Dermis blood vessel endothelial cell (primary cell): ENCODE data around the gene C1R. TPM values are rescaled to one million over a fixed set of nuclear protein-coding genes. Genes with fewer than 3 reads are reported as not detected.
"Not testable (repeated sequence)": the region's sequence is repeated elsewhere in the genome, so short reads cannot be mapped to it uniquely, and the experiment has no call there.

Source experiments
- DNase-seq: peaks from one replicate; pipeline ENCODE4 v3.0.0; 2010
- total RNA-seq: library from RNA; depleted of rRNA; stranded (reverse); fragments of >200 nt; gene quantifications from 2 replicates; pipeline ENCODE4 v1.2.3, GENCODE V29; 2014

Gene C1R
- total RNA-seq, 1 donor from 2014 or later: 2.0 TPM

DNA sequence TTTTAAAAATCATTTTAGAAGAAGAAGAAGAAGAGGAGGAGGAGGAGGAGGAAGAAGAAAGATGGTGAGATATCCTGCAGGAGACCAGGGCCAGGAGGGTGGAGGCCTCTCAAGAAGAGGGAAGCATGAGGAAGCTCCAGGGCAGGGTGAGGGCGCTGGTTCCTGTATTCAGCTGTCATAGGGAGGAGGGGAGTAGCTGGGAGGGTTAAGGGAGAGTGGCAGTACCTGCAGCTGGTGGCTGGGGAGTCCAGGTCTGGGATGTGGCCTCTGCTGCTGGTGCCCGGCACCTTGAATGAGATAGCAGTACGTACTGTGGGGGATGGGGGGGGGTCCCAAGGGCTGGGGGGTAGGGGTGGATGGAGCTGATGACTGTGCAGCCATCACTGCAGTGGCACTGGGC is 26.6 kb upstream of the C1R start:
- DNase-seq: no peak

DNA sequence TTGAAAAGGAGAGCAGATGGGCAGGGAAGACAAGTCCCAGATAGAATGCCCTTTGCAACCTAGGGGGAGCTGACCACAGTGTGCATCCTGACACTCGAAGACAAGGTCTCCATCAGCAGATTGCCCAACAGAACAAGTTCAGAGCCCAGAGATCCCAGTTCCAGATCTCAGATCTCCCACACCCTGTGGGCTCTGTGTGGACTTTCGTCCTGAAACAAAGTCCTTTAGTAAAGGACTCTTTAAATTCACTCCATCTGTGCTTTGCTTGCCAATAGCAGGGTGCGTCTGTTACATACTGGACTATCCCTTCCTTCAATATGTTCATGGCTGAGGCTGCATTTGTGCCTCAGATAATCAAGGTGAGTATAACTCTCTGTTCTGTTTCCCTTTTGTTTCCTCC is 25.4 kb upstream of the C1R start:
- DNase-seq: no peak

DNA sequence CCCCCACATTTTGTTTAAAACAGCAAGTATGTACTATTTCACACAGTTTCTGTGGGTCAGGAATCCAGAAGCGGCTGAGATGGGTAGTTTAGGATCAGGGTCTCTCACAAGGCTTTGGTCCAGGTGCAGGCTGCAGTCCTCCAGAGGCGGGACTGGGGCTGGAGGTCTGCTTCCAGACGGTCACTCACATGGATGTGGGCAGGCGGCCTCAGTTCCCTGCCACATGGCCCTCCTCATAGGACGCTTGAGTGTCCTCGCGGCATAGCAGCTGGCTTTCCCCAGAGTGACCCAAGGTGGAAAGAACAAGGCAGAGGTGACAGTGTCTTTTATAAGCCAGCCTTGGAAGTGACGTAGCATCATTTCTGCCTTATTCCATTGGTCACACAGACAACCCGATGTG is 24.7 kb upstream of the C1R start:
- no peak for DNase-seq

DNA sequence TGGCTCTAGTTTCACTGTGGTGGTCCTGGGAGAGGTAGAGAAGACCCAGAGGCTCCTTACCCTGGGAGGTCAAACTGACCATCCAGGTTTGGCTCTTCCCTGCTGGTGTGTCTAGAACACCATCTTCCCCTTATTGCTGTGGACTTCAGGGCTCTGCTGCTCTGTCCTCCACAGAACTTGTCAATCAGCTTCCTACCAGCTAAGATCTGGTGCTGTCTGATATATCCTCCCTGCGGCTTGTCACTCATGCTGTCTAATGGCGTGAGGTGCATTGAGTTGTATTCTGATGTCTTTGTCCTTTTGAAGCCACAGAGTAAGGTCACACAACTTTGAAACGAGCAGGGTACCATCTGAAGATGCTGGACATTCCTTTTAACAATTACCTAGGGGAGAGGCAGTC is 24.0 kb upstream of the C1R start:
- DNase-seq: no peak

DNA sequence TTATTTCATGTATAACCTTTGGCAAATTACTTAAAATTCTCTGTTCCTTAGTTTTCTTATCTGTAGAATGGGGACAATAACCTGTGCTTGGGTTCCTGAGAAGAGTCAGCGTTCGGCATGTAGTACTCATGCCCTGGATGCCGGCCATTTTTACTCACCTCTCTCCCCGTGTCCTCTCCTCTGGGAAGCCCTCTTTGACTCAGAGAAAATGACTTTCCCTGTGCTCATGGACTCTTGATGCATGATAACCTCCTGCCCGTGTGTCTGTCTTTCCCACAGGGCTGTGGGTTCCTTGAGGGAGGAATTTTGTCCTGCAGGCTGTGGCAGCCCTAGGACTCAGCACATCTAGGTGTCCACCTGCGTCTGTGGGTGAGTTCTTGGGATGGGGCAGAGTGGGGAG is 22.6 kb upstream of the C1R start:
- no peak for DNase-seq

DNA sequence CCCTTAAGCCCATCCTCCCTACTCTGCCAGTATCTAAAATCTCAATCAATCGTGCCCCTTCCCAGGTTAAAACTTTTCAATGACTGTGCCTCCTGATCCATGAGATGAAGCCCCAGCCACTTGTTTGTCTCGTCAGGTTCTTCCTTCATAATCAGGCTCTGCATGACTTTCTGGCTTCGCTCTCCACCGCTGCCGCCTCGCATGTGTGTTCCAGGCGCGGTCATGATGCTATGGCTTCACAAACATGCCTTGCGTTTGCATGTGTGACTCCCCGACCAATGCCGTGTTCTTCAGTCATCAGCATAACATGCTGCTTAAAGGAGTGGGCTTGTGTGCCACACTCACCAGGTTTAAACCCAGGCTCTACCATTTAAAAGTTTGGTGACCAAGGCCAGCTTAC is 21.8 kb upstream of the C1R start:
- DNase-seq: no peak

DNA sequence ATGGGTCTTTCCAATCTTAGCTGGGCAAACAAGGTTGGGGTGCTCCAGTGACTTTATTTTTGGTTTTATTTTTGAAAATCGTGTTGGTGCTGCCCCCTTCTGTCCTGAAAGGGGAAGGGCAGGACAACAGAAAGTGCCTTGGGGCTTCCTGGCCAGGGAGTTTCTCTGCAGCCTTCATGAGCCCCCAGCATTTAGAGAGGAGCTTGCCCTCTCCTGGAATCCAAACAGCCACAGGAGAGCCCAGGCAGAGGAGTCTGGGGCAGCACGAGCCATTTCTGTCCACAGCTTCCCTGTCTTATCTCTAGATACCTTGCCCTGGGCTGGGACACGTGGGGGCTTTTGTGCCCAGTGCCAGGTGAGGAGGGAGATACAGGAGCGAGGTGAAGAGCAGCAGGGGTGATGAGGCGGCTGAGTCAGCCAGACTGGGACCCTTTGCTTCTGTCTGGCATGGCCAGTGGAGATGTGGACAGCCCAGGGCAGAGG is 21.2 kb upstream of the C1R start:
- peak; percentile 62 for DNase-seq

DNA sequence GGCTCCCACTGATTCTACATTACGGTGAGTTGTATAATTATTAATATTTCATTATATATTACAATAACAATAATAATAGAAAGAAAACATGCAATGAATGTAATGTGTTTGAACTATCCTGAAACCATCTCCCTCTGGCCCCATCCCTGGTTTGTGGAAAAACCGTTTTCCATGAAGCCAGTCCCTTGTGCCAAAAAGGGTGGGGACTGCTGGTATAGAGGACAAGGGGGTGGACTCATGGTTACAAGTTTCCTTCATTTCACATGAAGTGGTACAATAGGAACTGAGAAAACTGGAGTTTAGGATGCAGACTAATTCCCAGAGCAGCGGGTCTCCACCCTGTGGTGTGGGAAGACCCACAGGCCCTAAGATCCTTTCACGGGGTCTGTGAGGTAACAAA is 19.8 kb upstream of the C1R start:
- no peak for DNase-seq

DNA sequence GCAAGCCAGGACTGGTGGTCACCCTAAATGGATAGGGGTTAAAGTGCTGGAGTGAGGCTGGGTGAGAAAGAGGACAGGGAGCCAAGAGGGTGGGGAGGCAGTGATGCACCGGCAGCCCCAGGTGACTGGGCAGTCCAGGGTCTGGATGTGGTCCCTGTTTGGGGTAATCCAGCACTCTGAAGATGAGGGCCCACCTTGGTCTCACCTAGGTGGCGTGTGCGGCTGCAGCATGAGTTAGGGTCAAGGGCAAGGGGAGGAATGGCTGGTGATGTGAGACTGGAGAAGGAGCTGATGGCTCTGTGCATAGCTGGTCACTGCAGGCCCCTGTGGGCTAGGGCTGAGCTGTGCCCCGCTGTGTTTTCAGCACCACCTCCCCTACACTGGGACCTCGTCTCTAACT is 18.4 kb upstream of the C1R start:
- no peak for DNase-seq

DNA sequence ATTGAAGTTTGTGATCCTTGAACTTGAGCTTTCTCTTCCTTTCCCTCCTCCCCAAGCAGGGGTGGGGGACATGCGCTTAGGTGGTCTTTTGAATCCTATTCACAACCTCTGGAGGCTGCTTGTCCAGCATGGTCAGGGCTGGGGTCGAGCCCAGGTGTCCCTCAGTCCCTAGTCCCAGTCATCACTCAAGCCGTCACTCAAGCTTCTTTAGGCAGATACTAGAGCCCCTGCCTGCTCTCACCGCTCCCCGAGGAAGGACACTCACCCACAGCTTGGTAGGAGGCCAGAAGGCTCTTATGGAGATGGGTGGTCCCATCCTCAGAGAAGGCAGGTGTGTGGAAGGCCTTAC is 17.3 kb upstream of the C1R start:
- DNase-seq: no peak

DNA sequence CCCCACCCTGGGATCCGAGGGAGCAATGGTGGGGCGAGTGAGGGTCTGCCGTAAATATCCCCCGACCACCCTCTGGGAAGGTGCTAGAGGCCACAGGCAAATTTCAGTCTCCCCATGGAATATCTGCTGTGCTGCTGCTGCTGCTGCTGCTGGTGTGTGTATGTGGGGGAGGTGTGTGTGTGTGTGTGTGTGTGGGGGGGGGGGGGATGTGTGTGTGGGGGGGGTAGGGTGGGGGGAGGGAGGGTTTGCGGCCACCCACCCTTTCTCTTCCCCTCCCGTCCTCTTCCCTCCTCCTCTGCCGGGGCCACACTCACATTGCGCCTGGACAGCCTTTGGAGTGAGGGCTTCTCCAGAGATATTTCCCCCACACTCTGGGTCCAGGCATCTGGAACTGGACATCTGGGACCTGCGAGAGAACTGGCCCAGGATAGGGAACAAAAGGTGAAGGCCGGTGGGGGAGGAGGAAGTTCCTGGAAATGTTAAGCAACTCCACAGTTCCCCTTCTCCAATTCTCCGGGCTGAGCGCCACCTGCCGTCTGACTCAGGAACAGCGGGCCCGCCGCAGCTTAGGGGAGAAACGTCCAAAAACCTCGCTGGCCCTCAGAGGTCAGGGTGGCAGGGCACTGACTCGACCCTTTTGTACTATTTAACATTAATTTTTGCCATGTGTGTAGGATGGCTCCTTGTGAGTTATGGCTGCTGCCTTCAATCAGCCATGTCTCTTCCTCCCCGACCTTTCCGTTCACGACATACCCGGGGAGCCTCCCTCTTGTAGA is 16.7 kb upstream of the C1R start, which contains the start of gene C1RL:
C1RL (minus strand) TSS at position 419 of the 776 bp plus-strand sequence; CDS start at position 385, 34 bp downstream.
- peak; percentile 82 for DNase-seq

DNA sequence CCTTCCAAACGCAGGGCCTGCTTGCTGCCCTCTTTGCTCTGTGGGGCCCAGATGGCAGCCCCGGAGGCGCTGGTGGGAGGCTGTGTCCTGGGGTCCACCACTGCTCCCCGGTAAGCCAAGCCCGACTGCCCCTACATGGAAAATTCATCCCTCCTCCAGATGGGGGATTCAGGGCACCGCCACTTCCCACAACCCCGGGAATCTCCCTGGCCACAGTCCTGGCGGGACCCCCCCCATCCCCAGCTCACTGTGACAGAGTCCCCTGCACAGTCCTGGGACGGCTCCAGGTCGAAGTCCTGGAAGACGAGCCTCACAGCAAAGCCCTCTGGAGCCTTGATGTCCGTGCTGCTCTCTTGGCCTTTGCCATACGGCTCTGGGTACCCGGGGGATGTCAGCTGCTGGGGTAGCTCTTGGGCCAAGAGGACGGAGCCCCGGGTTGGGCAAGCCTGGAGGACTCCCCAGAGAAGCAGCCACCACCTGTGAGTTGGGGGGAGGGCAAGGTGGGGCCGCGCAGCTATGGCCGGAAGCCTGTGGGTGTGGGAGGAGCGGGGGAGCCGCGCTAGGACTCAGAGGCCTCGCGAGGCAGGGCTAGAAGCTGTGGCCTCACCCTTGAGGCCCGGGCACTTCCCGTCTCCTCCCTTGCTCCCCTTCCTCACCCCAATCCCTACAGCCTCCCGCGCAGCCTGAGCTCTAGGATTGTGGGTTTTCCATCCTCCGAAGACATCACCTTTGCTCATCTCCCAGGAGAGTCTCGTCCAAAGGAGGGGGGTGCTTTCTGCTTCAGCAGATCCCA is 16.0 kb upstream of the C1R start:
- peak; percentile 64 for DNase-seq

DNA sequence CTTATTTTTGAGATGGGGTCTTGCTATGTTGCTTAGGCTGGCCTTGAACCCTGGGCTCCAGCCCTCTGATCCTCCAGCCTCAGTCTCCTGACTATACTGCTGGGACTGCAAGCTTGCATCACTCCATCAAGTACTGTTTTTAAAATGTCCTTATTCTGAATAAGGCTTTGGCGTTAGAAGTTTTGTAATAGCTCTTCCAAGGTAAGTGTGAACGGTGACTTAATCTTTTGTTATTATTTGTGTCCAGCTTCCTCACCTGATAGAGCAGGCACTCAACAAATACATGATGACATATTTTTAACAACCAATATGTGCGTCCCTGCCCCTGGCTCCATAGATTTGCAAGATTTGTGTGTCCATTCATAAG is 15.4 kb upstream of the C1R start:
- no peak for DNase-seq

DNA sequence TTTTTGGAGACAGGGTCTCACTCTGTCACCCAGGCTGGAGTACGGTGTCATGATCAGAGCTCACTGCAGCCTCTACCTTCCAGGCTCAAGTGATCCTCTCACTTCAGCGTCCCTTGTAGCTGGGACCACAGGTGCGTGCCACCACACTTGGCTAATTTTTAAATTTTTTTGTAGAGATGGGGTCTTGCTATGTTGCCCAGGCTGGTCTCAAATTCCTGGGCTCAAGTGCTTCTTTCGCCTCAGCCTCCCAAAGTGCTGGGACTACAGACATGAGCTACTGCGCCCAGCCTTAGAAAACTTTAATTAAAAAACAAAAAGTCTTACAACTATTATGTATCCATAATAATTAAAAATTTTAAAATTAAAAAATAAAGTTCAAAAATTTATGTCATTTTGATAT is 14.9 kb upstream of the C1R start:
- not testable (repeated sequence) for DNase-seq

DNA sequence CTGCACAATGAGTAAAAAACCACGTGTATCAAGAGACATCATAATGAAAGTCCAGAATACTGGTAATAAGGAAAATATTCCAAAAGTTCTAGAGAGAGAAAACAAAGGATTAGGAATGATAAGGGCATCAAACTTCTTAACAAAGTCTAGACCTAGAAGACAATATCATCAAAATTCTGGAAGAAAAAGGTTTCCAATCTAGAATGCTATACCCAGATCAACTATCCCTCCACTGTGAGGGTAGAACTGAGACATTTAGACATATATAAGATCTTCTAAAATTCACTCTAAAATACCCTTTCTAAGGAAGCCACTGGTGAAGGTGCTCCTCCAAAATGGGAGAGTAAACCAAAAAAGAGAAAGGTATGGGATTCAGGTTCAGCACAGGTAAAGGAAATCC is 13.8 kb upstream of the C1R start:
- DNase-seq: no peak

DNA sequence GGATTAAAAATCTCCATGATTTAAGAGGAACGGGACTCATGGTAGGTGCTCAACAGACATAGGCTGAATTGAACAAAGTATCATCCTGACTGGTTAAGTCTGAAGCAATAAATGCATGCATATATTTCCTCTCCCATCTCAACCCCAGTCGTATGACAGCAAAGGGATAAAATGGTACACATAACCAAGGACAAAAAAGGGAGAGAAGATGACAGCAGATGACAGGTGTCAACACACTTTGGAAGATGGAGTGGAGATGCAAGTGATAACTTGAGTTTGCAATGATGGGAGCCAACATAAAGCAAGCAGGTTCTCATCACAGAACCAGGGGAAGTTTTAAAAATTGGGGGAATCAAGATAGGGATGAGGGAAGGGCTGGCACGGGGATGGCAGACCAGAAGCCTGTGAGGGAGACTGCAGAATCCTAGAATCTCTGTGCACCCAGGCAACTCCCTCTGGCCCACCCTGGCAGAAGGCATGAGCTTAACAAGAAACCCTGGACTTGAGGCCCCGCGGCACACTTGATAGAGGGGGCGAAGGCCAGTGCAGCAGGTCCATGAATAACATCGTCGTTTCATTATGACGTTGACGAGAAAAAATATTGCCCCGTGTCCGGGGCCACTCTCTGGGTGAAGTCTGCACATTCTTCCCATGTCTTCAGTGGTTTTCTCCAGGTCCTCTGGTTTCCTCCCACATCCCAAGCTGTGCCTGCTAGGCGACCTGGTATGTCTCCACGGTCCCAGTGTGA is 11.8 kb upstream of the C1R start:
- no peak for DNase-seq

DNA sequence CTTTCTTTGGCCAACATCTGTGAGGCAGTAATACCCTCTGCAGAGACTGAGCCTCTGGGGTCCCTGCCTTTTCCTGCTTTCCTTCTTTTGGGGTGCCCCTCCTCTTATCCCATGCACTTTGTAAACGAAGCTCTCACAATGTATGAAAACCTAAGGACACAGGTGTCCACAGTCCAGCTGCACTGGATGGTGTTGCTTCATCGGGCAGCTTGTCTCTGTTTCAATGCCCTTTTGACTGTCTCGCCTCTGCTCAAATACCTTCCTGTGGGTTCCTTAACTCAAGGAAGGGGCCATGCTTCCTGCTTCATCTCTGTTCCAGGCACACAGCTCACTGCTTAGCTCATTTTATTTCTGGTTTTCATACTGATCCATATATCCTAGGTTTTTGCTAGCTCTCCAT is 10.3 kb upstream of the C1R start:
- DNase-seq: no peak

DNA sequence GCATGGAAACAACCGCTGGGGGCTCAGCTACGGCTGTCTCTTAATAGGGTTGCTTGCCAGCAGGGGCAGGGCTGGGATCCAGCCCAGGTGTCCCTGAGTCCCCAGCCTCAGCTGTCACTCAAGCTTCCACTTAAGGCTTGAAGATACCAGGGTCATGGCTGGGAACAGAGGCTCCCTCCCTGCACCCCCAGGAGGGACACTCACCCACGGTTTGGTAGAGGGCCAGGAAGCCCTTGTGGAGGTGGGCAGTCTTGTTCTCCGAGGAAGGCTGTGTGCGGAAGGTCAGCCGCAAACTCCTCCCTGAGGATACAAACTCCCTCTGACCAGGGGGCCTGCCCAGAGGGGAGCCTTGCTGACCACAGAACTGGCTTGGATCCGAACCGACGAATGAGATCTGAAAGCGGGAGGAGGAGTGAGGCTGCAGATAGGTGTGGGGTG is 9.5 kb upstream of the C1R start:
- no peak for DNase-seq

DNA sequence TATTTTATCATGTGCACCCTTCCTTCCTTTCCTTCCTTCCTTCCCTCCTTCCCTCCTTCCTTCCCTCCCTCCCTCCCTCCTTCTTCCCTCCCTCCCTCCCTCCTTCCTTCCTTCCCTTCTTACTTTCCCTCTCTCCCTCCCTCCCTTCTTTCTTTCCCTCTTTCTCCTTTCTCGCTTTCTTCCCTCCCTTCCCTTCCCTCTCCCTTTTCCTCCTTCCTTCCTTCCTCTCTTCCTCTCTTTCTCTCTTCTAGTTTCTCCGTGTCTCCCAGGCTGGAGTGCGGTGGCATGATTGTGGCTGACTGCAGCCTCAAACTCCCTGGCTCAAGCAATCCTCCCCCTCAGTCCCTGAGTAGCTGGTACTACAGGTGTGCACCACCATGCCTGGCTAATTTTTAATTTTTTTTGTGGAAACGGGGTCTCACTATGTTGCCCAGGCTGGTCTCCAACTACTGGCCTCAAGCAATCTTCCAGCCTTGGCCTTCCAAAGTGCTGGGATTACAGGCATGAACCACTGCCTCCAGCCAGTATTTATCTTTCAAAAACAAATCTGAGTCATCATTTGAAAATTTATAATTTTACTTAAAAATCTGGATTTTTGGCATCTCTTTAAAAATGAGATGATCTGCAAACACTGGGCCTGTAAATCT is 8.9 kb upstream of the C1R start:
- no peak for DNase-seq

DNA sequence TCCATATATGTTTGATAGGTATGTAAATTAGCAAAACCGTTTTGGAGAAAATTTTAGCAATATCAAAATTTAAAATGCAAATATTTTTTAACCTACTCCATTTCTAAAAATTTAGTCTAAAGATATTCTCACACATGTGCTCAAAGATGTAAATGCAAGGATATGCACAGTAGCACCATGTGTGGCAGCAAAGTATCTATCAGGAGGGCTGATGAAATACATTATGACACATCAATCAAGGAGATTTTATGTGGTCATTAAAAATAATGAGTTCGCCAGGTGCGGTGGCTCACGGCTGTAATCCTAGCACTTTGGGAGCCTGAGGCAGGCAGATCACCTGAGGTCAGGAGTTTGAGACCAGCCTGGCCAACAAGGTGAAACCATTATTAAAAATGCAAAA is 8.0 kb upstream of the C1R start:
- DNase-seq: no peak

DNA sequence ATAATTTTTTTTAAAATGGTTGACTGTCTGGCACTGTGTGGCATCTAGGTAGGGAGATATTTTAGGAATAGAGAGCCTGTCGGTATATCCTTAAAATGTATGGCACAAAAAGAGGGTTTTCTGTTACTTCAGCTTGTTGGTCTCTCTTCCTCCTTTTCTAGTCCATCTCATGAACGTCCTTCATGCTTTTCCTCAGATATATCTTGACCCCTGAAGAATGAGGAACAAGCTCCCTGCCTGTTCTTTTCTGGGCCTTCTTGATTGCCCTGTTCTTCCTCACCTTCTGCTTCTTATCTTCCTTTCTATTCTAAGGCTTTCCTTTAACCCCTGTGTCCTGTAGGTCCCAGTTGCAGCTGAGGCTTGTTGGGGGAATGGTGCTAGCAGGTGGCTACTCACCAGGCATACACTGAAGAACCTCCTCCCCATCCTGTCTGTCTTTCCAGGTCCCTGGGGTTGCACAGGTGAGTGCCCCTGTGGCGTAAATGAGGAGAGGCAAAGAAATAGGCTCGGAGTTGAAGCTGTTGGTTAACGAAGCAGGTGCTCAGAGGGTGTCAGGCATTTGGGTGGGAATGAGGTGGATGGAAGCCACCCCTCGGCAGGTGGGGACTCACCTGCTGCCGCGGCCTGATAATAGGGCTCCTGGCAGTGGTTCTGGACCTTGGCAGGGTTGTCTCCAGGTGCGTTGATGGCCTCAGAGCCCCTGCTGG is 7.2 kb upstream of the C1R start:
- no peak for DNase-seq

DNA sequence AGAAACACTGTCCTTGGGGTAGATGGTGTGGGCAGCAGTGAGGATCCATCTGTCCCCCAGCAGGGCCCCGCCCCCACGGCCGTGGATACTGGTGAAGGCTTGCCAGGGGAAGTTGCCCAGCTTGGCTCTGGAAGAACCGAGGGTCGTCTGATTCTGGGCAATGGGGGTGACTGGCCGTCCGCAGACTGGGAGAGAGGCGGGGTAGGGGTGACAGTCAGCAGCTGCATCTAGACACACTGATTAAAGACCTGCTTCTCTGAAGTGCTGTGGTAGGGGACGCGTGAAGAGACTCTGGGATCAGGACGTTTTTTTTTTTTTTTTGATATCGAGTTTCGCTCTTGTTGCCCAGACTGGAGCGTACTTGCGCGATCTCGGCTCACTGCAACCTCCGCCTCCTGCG is 4.7 kb upstream of the C1R start:
- DNase-seq: no peak
